H1 (cell line): ENCODE results near the gene MOK. TPM values are rescaled to one million over a fixed set of nuclear protein-coding genes. Genes with fewer than 3 reads are reported as not detected.

ENCODE experiments used
- CTCF ChIA-PET: fragments of 300-600 bp; sonication (Branson Sonifier 250); formaldehyde crosslinking; loops from one replicate; lab custom pipeline; 2021; ENCODE audit not compliant: partially characterized antibody; lab: Charles Lee
- POLR2A ChIA-PET: fragments of 300-600 bp; sonication (Branson Sonifier 250); formaldehyde crosslinking; loops from one replicate; lab custom pipeline; 2021; ENCODE audit warnings: inconsistent platforms; ENCODE audit not compliant: partially characterized antibody; lab: Charles Lee
- DNase-seq, 2 experiments: peaks; one replicate each; pipeline versions ENCODE4 v3.0.0 to v3.0.0-alpha.2; 2010 to 2022; ENCODE audit warnings: low spot score in 2 of 2, low read depth in 1 of 2, mixed read lengths in 1 of 2
- FAIRE-seq: peaks from 2 replicates; lab custom pipeline; 2011; peaks lifted over from hg19 to GRCh38; lab: Jason Lieb, UNC
- H2AFZ ChIP-seq: 2 replicates; pipeline ENCODE4 v1.8.1; 2012; ENCODE audit warnings: low read length, inconsistent platforms
- H2AK5ac ChIP-seq: 2 replicates; pipeline ENCODE4 v1.6.1; 2013; ENCODE audit warnings: low read depth, low read length
- H2BK120ac ChIP-seq: replicated peaks from 2 replicates; pipeline ENCODE3; 2013; ENCODE audit warnings: low read depth, low read length, inconsistent platforms
- H2BK12ac ChIP-seq: 2 replicates; pipeline ENCODE4 v1.6.1; 2013; ENCODE audit warnings: low read depth, low read length
- H2BK15ac ChIP-seq: 2 replicates; pipeline ENCODE4 v1.6.1; 2013; ENCODE audit warnings: low read length
- H2BK20ac ChIP-seq: 2 replicates; pipeline ENCODE4 v1.6.1; 2013; ENCODE audit warnings: low read length
- H2BK5ac ChIP-seq: 2 replicates; pipeline ENCODE4 v1.6.1; 2013; ENCODE audit warnings: low read depth, low read length
- H3K14ac ChIP-seq: 2 replicates; pipeline ENCODE4 v1.6.1; 2013; ENCODE audit warnings: inconsistent platforms; ENCODE audit not compliant: insufficient read length
- H3K18ac ChIP-seq: 2 replicates; pipeline ENCODE4 v1.6.1; 2013; ENCODE audit warnings: low read length; ENCODE audit errors: extremely low read depth
- H3K23ac ChIP-seq: 2 replicates; pipeline ENCODE4 v1.6.1; 2013; ENCODE audit warnings: inconsistent platforms; ENCODE audit not compliant: insufficient read length
- H3K23me2 ChIP-seq: 2 replicates; pipeline ENCODE4 v1.6.1; 2013; ENCODE audit warnings: low read depth, low read length
- H3K27ac ChIP-seq: 2 replicates; pipeline ENCODE4 v1.6.1; 2011; ENCODE audit warnings: low read depth, low read length, inconsistent platforms
- H3K27me3 ChIP-seq, 4 experiments: replicated peaks in 1 of 4; 1 replicate in 1 of 4; 2 replicates in 3 of 4; pipeline versions ENCODE4 v1.6.1 to v1.8.1; 2011 to 2013; ENCODE audit warnings: low read length in 3 of 4, mild to moderate bottlenecking in 3 of 4, inconsistent platforms in 2 of 4, mixed read lengths in 2 of 4, moderate library complexity in 1 of 4; ENCODE audit not compliant: control insufficient read depth in 3 of 4, insufficient read depth in 3 of 4; ENCODE audit errors: extremely low read depth in 1 of 4
- H3K36me3 ChIP-seq, 4 experiments: 2 replicates each; pipeline versions ENCODE4 v1.6.1 to v1.8.1; 2011 to 2013; ENCODE audit warnings: mild to moderate bottlenecking in 4 of 4, low read length in 3 of 4, moderate library complexity in 2 of 4, control low read depth in 1 of 4, inconsistent platforms in 1 of 4; ENCODE audit not compliant: insufficient read depth in 4 of 4, control insufficient read depth in 2 of 4
- H3K4ac ChIP-seq: replicated peaks from 2 replicates; pipeline ENCODE3; 2013; ENCODE audit warnings: low read length, low read depth, mixed read lengths, inconsistent platforms; ENCODE audit not compliant: insufficient read length
- H3K4me1 ChIP-seq, 4 experiments: replicated peaks in 1 of 4; 1 replicate in 1 of 4; 2 replicates in 3 of 4; pipeline versions ENCODE4 v1.6.1 to v1.8.1; 2011 to 2013; ENCODE audit warnings: low read length in 3 of 4, inconsistent platforms in 2 of 4, mixed read lengths in 1 of 4; ENCODE audit not compliant: insufficient read depth in 4 of 4, control insufficient read depth in 3 of 4
- H3K4me2 ChIP-seq, 2 experiments: 2 replicates each; pipeline versions ENCODE4 v1.6.1 to v1.8.1; 2011 to 2013; ENCODE audit warnings: low read depth in 2 of 2, low read length in 2 of 2, control low read depth in 1 of 2, inconsistent platforms in 1 of 2, mild to moderate bottlenecking in 1 of 2; ENCODE audit not compliant: insufficient read depth in 1 of 2
- H3K4me3 ChIP-seq, 4 experiments: fragments of 200-600, 300-600 bp in 1 of 4; sonication (generic), shearing (Covaris generic), sonication (Bioruptor Twin) in 1 of 4; 2 replicates each; pipeline versions ENCODE4 v1.5.1 to v1.8.1; 2011 to 2016; ENCODE audit warnings: low read length in 4 of 4, low read depth in 3 of 4, control low read depth in 2 of 4, inconsistent platforms in 2 of 4, mild to moderate bottlenecking in 2 of 4, mixed read lengths in 1 of 4, moderate library complexity in 1 of 4; ENCODE audit not compliant: insufficient read depth in 2 of 4; ENCODE audit errors: extremely low read depth in 1 of 4
- H3K56ac ChIP-seq: replicated peaks from 2 replicates; pipeline ENCODE3; 2013; ENCODE audit warnings: low read depth, mild to moderate bottlenecking, mixed read lengths, low read length, inconsistent platforms; ENCODE audit not compliant: insufficient read length
- H3K79me1 ChIP-seq: 2 replicates; pipeline ENCODE4 v1.6.1; 2013; ENCODE audit warnings: low read depth, low read length, control low read depth
- H3K79me2 ChIP-seq, 2 experiments: 2 replicates each; pipeline versions ENCODE4 v1.6.1 to v1.8.1; 2012 to 2013; ENCODE audit warnings: low read length in 2 of 2, mild to moderate bottlenecking in 2 of 2, inconsistent platforms in 1 of 2; ENCODE audit not compliant: insufficient read depth in 2 of 2, control insufficient read depth in 1 of 2
- H3K9ac ChIP-seq, 4 experiments: replicated peaks in 1 of 4; 1 replicate in 1 of 4; 2 replicates in 3 of 4; pipeline versions ENCODE4 v1.6.1 to v1.8.1; 2011 to 2013; ENCODE audit warnings: low read depth in 3 of 4, low read length in 3 of 4, control low read depth in 2 of 4, mild to moderate bottlenecking in 2 of 4, moderate library complexity in 2 of 4, inconsistent platforms in 1 of 4; ENCODE audit errors: extremely low read depth in 1 of 4
- H3K9me3 ChIP-seq, 2 experiments: 2 replicates each; pipeline versions ENCODE4 v1.6.1 to v1.8.1; 2012 to 2013; ENCODE audit warnings: mild to moderate bottlenecking in 2 of 2, moderate library complexity in 2 of 2, control low read depth in 1 of 2, inconsistent platforms in 1 of 2, low read depth in 1 of 2, low read length in 1 of 2, mixed read lengths in 1 of 2; ENCODE audit not compliant: insufficient read depth in 2 of 2
- H4K20me1 ChIP-seq, 2 experiments: replicated peaks in 1 of 2; 2 replicates each; pipeline versions ENCODE3 to v1.8.1; 2011 to 2013; ENCODE audit warnings: inconsistent platforms in 2 of 2, low read length in 2 of 2, mild to moderate bottlenecking in 1 of 2; ENCODE audit not compliant: insufficient read depth in 2 of 2, control insufficient read depth in 1 of 2
- H4K5ac ChIP-seq: 2 replicates; pipeline ENCODE4 v1.6.1; 2013; ENCODE audit warnings: low read length, low read depth, mixed read lengths, inconsistent platforms; ENCODE audit not compliant: insufficient read length
- H4K8ac ChIP-seq: 2 replicates; pipeline ENCODE4 v1.8.0; 2013; ENCODE audit warnings: mild to moderate bottlenecking, moderate library complexity, low read length, inconsistent platforms; ENCODE audit not compliant: insufficient read depth; ENCODE audit errors: extremely low read depth
- H4K91ac ChIP-seq: replicated peaks from 2 replicates; pipeline ENCODE3; 2013; ENCODE audit warnings: low read length, mixed read lengths, inconsistent platforms; ENCODE audit not compliant: insufficient read length
- CBX5 ChIP-seq: fragments of 300-800, 300-1000 bp; sonication (generic); IDR thresholded peaks from 2 replicates; pipeline ENCODE4 v1.7.1; 2016; ENCODE audit warnings: antibody characterized with exemption, low read length, low read depth
- CBX8 ChIP-seq: fragments of 300-800, 300-1000 bp; sonication (generic); IDR thresholded peaks from 2 replicates; pipeline ENCODE4 v1.7.1; 2016; ENCODE audit warnings: low read depth, low read length, borderline replicate concordance
- CHD2 ChIP-seq: IDR thresholded peaks from 2 replicates; pipeline ENCODE4 v1.6.1; 2012; ENCODE audit warnings: low read length, improper control_type of control experiment
- E2F6 ChIP-seq: IDR thresholded peaks from 2 replicates; pipeline ENCODE4 v1.6.1; 2012; ENCODE audit warnings: inconsistent platforms
- FOSL1 ChIP-seq: IDR thresholded peaks from 2 replicates; pipeline ENCODE4 v1.6.1; 2011; ENCODE audit warnings: mild to moderate bottlenecking, low read depth, low read length, moderate library complexity; ENCODE audit not compliant: insufficient read depth
- KDM5A ChIP-seq: fragments of 200-600 bp; IDR thresholded peaks from 2 replicates; pipeline ENCODE4 v1.7.1; 2012; ENCODE audit warnings: mild to moderate bottlenecking, low read length, inconsistent platforms, mixed read lengths
- RFX5 ChIP-seq: IDR thresholded peaks from 2 replicates; pipeline ENCODE4 v1.6.1; 2011; ENCODE audit warnings: low read depth, low read length, improper control_type of control experiment, borderline replicate concordance
- SIX5 ChIP-seq: IDR thresholded peaks from 2 replicates; pipeline ENCODE4 v1.6.1; 2011; ENCODE audit warnings: mild to moderate bottlenecking, low read depth, low read length
- TCF12 ChIP-seq: IDR thresholded peaks from 2 replicates; pipeline ENCODE4 v1.6.1; 2011; ENCODE audit warnings: low read depth, mild to moderate bottlenecking, low read length
- WGBS, 2 experiments: shearing (Covaris generic) in 1 of 2; methylation state at CpG; one replicate each; pipeline versions ENCODE4 v1.1.6 to v1.1.7; 2013 to 2015; ENCODE audit warnings: low lambda C conversion rate in 2 of 2, mixed read lengths in 2 of 2, inconsistent platforms in 1 of 2, low coverage in 1 of 2, missing lambda C conversion rate in 1 of 2; ENCODE audit not compliant: insufficient replicate concordance in 2 of 2, insufficient coverage in 1 of 2, insufficient read length in 1 of 2; ENCODE audit errors: extremely low coverage in 1 of 2, missing lambda C conversion rate in 1 of 2; 5-methylcytosine and 5-hydroxymethylcytosine counted together
- polyA plus RNA-seq, 7 experiments: library from polyadenylated mRNA; depleted of rRNA in 3 of 7; stranded (reverse) in 5 of 7; unstranded in 2 of 7; fragments of >200 nt in 5 of 7; fragments of 200-250 nt in 2 of 7; gene quantifications; 1 replicate in 5 of 7; 2 replicates in 1 of 7; 4 replicates in 1 of 7; pipeline versions ENCODE4 v1.2.1 to v1.2.3, GENCODE V29; 2011 to 2013; ENCODE audit warnings: missing spikeins in 2 of 7, mixed read lengths in 2 of 7
- total RNA-seq: library from RNA; stranded (reverse); fragmentation: NEBNext Ultra II Directional; extraction: Animal tissue kit (Norgen Biotek cat#: 25700); gene quantifications from 2 replicates; pipeline ENCODE4 v1.2.1, GENCODE V29; 2021

MOK gene
- total and polyA plus RNA-seq, 2 of the 8 experiments (the other 6 are each of a cell fraction or from before 2014, with no cell fraction given), result 2.1 to 2.5 TPM

- Histone ChIP-seq H3K56ac (no peak overlapping the region), H3K23me2 (no peaks in the 10 kb centered on the region), H2BK20ac (no peak overlapping the region), H3K27me3 (no peaks in the 10 kb centered on the region), H3K79me2 (peaks cover 0 to 5% of the 10 kb centered on the region in 2 experiments; a peak in 1 of 4 replicates), H2BK12ac (no peak overlapping the region), H3K9ac (no peak overlapping the region), H3K23ac (no peak overlapping the region), H3K4ac (no peak overlapping the region), H4K20me1 (peaks cover 0 to 12% of the 10 kb centered on the region in 2 experiments), H3K79me1 (no peaks in the 10 kb centered on the region; the same call in none of the 2 replicates), H3K27ac (no peak overlapping the region), H4K8ac (no peak overlapping the region), H3K4me2 (no peak overlapping the region), H4K91ac (no peak overlapping the region), H3K36me3 (peaks cover 0 to 6% (median 0%) of the 10 kb centered on the region in 4 experiments; a peak in 2 of 8 replicates), H2BK15ac (no peak overlapping the region), H2BK5ac (no peak overlapping the region), H3K9me3 (no peaks in the 10 kb centered on the region), H2BK120ac (no peak overlapping the region), H2AFZ (no peak overlapping the region), H3K4me1 (peaks cover 0 to 10% (median 0%) of the 10 kb centered on the region in 4 experiments; a peak in 2 of 7 replicates), H2AK5ac (no peak overlapping the region), H3K18ac (no peak overlapping the region), H3K4me3 (no peak overlapping the region), H3K14ac (no peak overlapping the region), H4K5ac (no peak overlapping the region)
- WGBS, 2 experiments, result 97% methylated on average over 17 of the region's 17 CpGs; no CpG with 5 or more reads in 1 of the 2 experiments
- FAIRE-seq, result no peak
- CTCF ChIA-PET, result interaction anchor here (0.6 to 1.2 kb wide), 7 partner anchors 12 to 83 kb away, joined by 3 to 5 read pairs (median 3); no protein-coding TSS in a partner anchor
- no peak for TF ChIP-seq CHD2
- TF ChIP-seq RFX5, result no peak
- no peak for TF ChIP-seq CBX8
- TF ChIP-seq E2F6, result no peak
- no peak for TF ChIP-seq CBX5
- no peak for TF ChIP-seq TCF12
- TF ChIP-seq SIX5, result no peak
- TF ChIP-seq KDM5A, result no peak
- no peak for TF ChIP-seq FOSL1
- DNase-seq, result no peak
- POLR2A ChIA-PET, result interaction anchor here (0.6 kb wide), 1 partner anchor 117 kb away, joined by 3 read pairs; no protein-coding TSS in a partner anchor
Observed at GRCh38 chr14:102208741-102209140, 96.2 kb downstream of the MOK start.
